Measurements from ENCODE around the gene FOXRED1.

DNA sequence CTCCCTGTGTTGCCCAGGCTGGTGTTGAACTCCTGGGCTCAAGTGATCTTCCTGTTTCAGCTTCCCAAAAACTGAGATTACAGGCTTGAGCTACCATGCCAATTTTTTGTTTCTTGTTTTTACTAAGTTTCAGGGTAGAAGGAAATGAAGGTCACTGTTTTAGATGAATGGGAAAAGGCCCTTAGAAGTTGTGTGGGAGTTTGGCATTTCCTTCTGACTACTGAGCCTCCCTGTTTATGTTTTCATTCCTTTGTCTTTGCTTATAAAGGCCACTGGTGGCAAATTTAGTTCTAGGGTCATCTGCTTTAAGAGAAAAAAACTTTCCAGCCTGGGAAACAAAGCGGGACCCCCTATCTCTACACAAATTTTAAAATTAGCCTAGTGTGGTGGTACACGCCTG, 22.3 kb upstream of the FOXRED1 start:
- TF ChIP-seq, protein P1, sequence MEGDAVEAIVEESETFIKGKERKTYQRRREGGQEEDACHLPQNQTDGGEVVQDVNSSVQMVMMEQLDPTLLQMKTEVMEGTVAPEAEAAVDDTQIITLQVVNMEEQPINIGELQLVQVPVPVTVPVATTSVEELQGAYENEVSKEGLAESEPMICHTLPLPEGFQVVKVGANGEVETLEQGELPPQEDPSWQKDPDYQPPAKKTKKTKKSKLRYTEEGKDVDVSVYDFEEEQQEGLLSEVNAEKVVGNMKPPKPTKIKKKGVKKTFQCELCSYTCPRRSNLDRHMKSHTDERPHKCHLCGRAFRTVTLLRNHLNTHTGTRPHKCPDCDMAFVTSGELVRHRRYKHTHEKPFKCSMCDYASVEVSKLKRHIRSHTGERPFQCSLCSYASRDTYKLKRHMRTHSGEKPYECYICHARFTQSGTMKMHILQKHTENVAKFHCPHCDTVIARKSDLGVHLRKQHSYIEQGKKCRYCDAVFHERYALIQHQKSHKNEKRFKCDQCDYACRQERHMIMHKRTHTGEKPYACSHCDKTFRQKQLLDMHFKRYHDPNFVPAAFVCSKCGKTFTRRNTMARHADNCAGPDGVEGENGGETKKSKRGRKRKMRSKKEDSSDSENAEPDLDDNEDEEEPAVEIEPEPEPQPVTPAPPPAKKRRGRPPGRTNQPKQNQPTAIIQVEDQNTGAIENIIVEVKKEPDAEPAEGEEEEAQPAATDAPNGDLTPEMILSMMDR (IDR thresholded peaks at IDR 0.05): no peak
- no peak for TF ChIP-seq POLR2A (IDR thresholded peaks at IDR 0.05)

Measured in body of pancreas (tissue), 4 donors.